Midbrain (tissue), 1 donor: Measurements from ENCODE around the gene SARDH.

Source experiments
- DNase-seq: peaks from one replicate; lab custom pipeline; 2025; lab: John Stamatoyannopoulos, UW

The SARDH gene

DNA sequence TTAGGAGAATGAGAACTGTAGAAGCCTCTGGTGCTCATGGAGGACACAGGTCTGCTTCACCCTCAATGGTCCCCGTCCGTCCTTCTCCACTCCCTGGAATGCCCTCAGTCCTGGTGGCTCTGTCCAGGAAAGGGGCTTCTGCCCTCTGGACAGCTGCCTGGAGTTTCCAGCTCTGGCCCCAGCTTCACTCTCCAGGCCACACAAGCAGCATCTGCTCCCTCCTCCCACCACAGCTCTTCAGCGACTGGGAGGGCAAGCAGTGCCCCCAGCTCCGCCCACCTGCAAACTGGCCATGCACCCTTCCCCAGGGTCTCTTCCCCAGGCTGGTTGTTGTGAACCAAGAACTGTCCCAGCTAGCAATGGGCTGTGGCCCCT, 4.7 kb downstream of the SARDH start:
- no peak for DNase-seq

DNA sequence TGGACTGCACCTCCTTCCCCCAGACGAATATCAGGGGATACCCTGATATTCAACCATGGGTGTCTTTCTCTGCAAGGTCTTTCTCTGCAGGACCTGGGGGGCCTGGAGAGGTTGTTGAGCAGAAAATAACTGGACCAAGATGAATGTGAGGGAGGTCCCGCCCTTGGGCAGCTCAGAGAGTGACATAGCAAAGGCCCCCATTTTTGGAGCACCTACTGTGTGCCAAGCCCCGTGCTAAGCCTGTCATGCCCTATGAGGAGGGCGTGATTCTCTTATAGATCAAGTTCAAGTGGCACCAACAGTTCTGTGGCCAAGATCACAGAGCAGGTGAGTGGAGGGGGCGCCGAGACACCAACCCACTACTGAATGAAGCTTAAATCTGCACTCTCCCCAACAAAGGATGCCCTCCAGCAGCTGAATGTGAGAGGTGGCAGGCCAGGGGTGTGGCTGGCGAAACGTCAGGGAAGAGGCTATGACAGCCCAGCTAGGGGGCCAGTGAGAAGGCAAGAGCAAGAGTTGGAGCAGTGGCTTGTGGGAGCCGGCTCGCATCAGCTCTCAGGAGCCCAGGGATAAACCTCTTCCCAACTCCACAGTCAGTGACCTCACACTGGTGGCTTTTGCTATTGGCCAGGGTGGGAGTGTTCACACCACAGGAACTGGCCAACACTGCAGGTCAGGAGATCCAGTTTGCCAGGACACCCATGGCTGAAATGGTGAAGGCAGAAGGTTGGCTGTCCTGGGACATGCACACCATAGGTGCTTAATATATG, 5.3 kb downstream of the SARDH start:
- DNase-seq: no peak

DNA sequence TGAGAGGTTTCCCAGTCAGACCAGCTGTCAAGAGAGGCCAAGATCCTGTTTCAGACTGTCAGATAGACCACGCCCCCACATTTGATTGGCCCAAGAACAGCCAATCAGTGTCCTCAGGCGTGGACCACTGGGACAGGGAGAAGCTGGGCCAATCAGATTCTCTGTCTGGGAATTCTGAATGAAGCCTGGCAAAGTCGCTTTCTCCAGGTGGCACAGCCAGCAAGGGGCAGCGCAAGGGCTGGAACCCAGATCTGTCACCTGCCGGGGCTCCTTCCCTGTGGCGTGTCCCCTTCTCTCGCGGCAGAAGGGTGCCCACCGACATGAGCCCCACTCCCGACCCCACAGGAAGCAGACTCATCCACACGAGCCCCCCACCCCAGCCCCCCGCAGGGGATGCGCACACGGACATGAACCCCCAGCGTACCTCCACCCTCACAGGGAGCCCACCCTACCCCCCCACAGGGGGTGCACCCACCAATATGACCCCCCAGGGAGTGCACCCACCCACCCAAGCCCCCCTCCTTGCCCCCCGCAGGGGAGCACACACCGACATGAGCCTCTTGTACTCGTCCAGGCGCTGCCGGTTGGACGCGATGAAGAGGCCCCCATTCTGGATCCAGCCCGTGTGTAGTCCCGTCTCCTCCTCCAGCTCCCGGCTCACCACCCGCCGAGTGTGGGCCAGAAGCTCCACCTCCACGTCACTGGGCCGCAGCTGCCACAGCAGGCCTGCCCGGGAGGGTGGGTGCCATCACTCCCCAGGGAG, 6.1 kb downstream of the SARDH start:
- peak; percentile 27 for DNase-seq

DNA sequence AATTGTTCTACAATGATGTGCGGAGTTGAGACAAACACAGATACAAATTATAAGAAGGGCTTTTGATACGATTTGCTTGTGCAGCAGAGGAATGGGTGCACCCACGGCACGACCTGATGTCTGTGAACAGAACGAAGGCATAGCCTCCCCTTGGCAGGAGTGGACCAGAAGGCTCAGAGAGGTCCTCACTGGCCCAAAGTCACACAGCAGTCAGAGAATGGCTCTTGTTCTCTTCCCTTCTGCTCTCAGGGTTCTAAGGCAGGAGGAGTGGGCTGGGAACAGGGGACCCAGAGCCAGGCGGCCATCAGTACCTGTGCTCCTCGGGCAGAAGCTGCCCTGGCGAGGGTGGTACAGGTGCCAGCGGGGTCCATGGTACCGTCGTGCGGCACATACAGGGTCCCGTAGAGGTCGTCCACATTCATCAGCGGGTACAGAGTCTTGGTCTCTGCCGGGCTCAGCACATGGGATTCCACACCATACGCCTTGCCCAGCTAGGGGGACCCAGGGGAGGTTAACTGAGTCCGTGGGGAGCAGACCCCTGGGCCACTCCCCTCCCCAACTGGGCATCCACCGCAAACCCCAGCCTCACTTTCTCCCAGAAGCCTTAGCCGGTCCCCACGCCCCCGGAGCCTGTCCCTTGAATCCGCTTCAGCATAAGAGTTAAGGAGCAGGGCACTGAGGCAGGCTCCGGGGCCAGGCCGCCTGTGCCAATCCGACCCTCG, 7.0 kb downstream of the SARDH start:
- no peak for DNase-seq

DNA sequence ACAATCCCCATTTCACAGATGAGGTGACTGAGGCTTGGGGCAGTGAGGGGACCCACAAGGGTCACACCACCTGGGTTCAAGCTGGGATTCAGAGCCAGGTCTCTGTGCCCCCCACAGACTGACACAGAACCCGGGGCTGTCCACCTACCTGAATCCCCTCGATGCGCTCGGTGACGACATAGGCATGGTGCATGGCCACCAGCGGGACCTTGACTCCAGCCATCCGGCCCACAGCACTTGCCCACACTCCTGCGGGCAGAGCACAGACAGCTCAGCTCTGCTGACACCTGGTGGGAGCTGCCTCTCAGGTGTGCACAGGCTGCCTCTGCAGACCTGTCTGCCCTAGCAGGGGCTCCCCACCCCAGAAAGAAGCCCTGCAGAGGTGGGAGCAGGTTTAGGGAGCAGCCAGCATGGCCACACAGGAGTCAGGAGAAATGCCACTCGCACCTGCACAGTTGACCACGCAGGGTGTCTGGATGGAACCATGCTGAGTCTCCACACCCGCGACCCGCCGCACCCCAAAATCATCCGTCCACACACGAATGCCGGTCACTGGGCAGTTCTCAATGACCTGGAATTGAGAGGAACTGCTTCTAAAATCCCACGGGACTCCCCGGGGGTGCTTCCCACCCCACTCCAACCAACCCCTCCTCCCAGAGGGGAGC, 8.4 kb downstream of the SARDH start:
- DNase-seq: no peak

DNA sequence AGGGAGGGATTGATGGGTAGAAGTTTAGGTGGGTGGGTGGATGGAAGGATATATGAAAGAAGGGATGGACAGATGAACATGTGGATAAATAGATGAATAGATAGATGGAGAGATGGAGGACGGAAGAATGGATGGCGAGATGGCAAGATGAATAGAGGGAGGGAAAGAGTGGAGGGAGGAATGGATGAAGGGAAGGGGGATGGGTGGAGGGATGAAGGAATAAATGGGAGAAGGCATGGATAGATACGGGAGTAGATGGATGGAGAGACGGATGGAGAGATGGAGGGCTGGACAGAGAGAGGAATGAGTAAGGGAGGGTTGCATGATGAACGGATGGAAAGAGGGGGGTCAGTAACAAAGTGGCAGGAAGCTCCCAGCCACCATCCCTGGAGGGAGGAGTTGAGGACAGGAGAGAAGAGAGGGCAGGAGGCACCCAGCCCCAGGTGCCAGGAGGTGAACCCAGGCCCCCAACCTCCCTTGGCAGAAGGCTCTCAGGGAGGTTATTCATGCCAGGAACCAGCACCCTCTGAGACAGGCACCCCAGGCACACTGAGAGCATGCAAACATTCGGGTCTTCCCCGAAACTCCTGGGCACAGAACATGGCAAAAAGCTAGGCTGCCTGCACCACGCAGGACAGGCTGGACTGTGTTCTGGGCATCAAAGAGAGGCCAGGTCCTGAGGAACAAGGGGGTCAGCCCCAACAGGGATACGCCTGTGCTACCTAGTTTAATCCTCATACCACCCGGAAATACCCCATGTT, 9.1 kb downstream of the SARDH start:
- DNase-seq: no peak

DNA sequence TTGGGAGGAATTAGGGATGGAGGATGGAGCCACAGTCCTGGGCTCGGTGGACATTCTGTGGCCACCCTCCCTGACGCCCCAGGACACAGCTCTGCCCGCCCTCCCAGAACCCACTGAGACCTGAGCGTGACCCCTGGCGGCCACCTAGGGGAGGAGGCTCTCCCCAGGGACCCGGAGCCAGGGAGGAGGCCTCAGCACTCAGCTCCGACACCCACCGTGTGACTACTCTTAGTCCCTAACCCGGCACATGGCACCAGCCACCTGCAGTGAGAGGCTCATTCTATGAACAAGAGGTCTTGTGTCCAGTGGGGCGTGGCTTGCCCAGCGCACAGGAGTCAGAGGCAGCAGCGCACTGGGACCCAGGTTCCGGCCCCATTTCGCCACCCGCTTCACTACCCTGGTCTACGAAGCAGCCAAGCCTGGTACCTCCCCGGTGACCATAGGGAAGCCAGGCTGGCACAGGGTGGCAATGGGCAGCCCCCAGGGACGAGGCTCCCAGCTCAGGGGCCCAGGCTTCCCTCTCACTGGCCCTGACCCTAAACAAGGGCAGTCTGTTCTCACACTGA, 10.2 kb downstream of the SARDH start:
- DNase-seq: no peak

DNA sequence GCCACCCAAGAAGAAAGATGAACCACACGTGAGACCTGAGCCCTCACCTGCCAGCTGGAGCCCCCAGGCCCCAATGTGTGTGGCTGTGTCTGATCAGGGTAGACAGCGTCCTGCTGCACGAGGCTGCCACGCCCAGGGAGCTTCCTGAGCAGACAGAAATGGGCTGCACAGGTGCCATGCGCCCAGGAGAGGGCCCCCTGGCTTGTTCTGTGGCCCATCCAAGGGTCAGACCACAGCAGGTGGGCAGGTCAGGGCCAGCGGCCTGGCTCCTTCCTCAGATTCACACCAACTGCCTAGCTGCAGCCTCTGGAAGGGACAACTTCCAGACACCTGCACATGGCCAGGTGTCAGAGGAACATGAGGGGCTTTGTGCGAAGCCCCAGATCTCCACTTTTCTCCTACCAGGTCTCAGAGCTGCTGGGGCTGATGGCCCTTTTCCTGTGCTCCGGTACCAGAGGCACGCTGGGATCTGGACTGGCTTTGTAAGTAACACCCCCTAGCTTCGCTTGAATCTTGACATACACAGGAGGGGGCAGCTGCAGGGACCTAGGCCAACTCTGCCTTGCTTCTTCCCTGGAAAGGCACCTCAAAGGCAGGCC, 10.8 kb downstream of the SARDH start:
- DNase-seq: no peak

DNA sequence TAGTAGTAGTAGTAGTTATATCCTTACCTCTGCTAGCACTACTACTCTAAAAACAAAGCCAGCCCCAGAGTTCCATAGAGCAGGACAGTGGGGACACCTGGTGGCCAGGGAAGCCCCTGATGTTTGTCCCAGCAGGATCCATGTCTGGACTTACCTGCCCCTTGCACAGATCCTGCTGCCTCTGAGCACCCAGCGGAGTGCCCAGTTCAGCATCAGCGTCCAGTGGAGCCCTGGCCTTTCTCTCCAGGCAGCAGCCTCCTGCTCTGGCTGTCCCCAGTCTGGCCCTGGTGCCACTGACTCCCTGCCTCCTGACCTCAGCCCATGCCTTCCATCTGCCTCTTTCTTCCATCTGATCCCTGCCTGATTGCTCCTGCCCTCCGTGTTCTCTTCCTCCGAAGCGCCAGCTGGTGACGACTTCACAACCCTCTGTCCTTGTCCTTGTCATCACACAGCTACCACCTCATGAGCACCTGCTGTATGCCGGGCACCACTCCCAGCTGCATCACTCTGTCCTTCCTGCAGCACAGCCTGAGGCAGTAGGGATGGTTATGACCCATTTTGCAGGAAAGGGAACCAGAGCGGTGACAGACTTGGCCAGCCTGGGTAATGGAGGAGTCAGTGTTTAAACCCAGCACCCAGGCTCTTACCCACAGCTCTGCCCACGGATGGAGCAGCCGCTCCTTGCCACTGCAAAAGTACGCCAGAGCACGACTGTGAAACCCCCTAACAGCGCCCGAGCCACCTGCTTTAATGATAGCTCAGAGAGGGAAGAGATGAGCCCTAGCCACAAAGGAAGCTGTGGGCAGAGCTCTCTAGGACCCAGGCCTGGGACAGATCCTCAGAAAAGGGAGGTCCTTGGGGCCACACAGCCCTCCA, 11.5 kb downstream of the SARDH start:
- DNase-seq: peak; percentile 22

DNA sequence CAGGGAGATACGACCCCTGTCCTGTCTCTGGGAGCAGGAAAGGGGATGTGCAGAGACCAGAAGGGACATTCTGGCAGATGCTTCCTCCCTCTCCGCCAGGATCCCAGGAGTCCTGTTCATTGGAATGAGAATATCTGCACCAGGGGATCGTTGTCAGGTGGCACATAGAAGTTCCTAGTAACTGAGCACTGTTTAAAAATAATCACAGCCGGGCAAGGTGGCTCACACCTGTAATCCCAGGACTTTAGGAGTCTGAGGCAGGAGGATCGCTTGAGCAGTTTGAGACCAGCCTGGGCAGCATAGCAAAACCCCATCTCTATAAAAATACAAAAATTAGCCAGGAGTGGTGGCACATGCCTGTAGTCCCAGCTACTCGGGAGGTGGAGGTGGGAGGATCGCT, 12.3 kb downstream of the SARDH start:
- DNase-seq: no peak

DNA sequence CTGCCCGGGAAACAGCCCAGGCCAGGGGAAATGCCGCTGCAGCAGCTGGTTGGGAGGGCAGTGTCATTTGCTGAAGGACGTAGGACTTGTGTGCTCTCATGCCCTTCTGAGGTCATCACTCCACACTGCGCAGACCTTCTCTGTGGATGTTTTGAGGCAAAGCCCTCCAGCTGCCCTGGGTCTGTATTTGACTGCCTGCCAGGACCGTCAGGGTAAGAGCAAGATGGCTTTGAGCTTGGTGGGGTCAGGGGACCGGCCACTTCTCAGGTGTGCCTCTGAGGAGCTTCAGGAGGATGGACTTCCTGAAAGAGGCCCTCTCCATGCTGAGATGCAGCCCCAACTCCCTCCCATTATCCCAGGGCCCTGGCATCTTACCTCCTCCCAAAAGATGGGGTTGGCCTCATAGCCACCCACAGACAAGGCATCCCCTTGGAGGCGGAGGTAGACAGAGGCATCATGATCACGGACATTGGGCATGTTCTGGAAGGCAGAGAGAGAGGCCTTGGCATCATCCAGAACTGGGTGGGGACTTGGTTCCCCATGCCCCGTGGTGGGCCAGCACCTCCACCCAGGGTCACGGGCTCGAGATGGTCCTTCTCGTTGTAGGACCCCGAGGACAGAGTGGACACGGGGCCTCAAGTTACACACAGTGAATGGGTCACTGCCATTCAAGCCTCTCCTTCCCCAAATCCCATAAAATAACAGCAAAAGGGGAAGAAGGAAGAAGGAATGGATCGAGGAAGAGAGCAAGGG, 19.4 kb downstream of the SARDH start:
- no peak for DNase-seq

DNA sequence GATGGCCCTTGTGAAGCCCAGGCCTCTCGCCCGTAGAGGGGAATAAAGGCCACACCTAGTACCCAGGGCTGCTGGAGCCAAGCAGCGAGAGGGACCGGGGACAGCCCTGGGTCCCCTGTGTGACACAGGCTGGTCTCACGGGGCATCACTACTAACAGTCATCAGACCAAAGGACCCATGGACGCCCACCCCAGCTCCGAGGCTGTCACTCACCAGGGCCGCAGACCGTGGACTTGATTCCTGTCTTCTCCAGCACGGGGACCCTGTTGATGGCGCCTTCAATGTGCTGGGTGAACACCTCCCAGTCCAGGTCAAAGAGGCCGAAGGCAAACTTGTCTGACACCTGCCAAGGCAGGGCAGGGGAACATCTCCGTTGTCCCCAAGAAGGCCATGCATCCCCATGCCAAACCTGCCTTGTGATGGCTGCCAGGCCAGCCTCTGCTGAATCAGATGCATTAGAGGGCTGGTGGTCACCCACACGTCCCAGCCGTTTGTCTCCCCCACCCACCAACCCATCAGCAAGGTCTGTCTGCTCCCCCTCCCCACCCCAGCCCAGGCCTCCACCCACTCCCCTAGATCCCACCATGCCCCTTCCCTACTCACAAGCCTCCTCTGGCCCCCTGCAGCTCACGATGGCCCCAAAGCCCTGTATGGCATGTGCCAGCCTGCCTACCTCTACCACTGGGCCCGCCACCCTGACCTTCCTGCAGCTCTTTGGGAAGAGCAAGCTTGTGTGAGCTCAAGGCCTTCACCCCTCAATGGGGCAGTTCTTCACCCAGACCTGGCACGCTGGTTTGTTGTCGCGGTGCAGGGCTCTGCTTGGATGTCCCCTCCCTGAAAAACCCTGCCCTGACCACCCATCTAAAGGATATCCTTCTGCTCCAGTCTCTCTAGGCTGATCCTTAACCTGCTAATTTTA, 20.8 kb downstream of the SARDH start:
- no peak for DNase-seq

DNA sequence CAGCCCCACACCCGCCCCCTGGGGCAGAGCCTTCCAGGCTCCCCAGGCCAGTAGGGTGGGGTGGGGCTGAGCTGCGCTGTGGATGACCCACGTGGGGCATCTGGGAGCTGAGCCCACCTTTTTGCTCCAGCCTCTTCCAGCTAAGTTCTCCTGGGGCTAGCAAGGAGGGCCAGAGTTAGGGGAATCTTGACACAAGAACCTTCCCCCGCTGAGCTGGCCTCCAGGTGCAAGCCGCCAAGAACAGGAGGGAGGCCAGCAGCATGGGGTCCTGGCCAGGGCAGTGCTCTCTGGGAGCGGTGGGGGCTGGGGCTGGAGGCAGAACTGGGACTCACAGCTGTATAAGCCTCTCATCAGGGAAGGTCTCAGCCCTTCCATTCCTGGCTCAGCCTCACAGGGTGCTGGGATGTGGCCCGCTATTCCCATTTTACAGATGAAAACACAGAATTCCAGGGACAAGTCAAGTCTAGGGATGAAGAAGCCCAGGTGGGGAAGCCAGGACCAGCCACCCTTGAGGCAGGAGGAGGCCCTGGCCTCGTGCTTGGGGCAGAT, 21.5 kb downstream of the SARDH start:
- peak; percentile 13 for DNase-seq

DNA sequence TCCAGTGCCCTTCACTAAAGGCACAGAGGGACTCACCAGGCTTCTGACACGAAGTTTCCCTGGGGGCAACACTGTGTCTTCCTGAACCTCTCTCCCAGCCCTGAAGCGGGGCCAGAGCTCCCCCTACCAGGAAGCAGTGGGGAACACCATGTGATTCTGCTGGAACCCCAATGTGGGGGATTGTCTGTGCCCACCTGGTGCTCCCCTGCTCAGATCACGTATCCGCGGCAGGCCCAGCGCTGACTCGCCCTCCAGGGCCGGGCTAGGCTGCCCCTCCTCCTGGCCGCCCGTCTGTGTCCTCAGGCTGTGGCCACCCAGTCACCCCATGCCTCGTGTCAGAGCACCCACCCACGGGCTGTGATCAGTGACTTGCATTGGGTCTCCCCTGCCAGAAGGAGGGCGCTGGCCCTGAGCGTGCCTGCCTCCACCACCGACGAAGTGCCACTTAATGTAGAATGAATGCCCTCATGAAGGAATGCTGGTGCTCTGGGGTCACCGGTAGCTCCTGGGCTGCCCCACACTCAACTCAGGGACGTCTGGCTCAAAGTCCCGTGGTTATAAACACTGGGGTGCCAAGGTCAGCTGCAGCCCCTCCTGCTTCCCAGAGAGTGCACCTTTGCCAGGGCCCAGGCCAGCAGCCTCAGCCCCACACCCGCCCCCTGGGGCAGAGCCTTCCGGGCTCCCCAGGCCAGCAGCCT, 22.1 kb downstream of the SARDH start:
- no peak for DNase-seq

DNA sequence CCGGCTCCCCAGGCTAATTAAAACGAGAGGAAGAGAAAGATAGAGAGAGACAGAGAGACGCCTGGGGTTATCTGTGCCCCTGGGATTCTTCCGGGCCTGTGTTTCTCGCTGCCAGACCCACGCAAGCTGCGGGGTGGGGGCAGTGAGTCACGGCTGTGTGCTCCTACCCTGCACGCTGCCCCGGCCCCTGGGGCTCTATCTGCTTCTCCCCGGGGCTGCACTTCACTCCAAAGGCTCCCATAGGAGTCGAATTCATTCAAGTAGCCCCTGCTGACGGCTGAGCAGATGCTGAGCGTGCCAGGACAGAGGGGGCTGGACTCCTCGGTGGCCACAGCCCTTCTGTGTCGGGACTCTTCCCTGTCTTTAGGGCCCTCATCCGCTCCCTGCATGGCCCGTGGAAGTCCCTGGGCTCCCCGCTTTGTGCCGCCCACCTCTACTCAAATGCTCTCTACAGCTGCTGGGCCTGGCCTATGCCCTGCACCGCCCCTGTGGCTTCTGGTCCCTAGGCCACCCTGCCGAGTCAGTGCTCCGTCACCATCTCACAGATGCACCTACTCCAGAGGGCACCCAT, 22.8 kb downstream of the SARDH start:
- DNase-seq: no peak

DNA sequence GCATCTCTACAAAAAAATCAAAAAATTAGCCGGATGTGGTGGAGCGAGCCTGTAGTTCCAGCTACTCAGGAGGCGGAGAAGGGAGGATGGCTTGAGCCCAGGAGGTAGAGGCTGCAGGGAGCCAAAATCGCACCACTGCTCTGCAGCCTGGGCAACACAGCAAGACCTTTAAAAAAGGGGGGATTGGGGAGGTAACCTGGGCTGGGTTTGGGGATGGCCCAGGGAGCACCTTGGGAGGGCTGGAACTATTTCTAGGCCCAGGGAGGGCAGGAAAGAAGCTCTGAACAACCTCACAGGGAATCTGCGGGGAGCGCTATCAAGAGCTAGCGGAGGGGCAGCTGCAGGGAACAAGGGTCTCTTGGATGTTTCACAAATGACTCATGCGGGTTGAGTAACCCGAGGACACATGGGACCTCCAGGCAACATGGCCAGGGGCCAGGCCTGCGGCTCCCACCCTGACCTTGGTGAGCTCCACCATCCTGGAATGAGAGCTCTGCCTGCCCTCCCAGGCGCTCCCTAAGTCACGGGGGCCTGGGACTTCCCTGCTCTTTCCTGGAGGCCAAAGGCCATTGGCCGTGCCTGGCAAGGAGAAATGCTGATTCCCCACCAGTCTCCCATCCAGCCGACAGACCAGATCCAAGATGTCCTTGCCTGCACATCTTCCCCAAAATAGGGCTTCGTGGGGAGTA, 23.4 kb downstream of the SARDH start:
- no peak for DNase-seq
